ENCODE results near the gene CDC42BPB.

DNA sequence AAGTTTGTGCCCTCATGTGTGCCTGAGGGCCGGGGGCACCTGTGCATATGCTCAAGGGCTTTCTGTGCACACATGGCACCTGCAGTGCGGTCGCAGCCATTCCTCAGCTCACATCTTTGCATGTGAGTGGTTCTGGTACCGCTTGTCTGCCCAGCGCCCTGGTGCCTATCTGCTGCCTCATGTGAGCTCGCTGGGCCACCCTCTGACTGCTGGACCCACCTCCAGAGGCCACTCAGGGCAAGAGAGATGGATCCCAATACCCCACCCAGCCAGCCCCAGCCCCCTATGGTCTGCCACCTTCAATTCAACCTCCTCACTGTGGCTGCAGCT, 140.3 kb downstream of the CDC42BPB start:
- TF ChIP-seq ZNF396 (CRISPR knock-in tag; IDR thresholded peaks at IDR 0.05; ENCODE audit: borderline replicate concordance) = no peak
- TF ChIP-seq CTCF (IDR thresholded peaks at IDR 0.05) = no peak
- TF ChIP-seq IRF1 (CRISPR knock-in tag; IDR thresholded peaks at IDR 0.05) = no peak
- no peak for TF ChIP-seq TEAD1 (CRISPR knock-in tag; IDR thresholded peaks at IDR 0.05)
- TF ChIP-seq, protein P1, sequence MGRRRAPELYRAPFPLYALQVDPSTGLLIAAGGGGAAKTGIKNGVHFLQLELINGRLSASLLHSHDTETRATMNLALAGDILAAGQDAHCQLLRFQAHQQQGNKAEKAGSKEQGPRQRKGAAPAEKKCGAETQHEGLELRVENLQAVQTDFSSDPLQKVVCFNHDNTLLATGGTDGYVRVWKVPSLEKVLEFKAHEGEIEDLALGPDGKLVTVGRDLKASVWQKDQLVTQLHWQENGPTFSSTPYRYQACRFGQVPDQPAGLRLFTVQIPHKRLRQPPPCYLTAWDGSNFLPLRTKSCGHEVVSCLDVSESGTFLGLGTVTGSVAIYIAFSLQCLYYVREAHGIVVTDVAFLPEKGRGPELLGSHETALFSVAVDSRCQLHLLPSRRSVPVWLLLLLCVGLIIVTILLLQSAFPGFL (CRISPR knock-in tag; IDR thresholded peaks at IDR 0.05; ENCODE audit: borderline replicate concordance) = no peak

All from WTC11 (cell line).